ENCODE measurements around the gene DHX32. TPM values are rescaled to one million over a fixed set of nuclear protein-coding genes. Genes with fewer than 3 reads are reported as not detected.
"Not testable (repeated sequence)": the region's sequence is repeated elsewhere in the genome, so short reads cannot be mapped to it uniquely, and the experiment has no call there.

The DHX32 gene, protein sequence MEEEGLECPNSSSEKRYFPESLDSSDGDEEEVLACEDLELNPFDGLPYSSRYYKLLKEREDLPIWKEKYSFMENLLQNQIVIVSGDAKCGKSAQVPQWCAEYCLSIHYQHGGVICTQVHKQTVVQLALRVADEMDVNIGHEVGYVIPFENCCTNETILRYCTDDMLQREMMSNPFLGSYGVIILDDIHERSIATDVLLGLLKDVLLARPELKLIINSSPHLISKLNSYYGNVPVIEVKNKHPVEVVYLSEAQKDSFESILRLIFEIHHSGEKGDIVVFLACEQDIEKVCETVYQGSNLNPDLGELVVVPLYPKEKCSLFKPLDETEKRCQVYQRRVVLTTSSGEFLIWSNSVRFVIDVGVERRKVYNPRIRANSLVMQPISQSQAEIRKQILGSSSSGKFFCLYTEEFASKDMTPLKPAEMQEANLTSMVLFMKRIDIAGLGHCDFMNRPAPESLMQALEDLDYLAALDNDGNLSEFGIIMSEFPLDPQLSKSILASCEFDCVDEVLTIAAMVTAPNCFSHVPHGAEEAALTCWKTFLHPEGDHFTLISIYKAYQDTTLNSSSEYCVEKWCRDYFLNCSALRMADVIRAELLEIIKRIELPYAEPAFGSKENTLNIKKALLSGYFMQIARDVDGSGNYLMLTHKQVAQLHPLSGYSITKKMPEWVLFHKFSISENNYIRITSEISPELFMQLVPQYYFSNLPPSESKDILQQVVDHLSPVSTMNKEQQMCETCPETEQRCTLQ
- polyA plus RNA-seq (ENCODE audit: insufficient read length in 4 of 4), result 10 to 100 TPM; 22.8 to 26.1 (median 23.0) TPM

DNA sequence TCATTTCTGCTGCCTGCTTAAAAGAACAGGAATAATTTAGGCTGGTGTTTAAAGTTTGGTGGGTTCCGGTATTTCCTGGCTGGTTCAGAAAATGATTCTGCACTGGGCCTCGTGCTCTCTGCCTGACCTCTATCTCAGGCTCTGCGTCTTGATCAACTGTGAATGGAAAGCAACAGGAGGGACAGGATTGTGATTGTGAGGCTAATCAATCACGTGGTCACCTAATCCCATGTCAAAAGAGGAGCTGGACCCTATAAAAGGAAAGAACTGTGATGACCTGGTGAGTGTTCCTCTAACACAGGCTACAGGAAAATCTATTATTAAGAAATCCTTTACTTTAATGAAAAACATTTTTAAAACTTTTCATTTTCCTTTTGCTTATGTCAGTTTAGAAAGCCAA, at the start of gene DHX32:
DHX32 (minus strand) TSS at position 101 of the 400 bp plus-strand sequence. CDS start 468 bp downstream, outside the sequence.
- DNase-seq (ENCODE audit: low read depth in 4 of 4, low spot score in 2 of 4), result no peak

DNA sequence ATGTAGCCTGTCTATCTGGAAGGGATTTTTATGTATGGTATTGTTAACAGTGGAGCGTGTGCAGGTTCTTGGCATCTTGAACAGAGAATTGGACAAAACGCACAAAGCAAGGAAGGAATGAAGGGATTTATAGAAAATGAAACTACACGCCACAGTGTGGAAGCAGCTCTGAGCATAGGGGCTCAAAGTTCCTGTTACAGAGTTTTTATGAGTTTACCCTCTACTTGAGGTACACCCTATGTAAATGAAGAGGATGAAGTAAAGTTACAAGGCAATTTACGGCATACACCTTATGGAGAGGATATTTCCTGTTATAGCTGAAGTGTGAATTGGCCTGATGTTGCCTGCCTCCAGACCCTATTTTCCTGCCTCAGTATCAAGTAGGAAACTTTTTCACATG, 48.5 kb upstream of the DHX32 start:
- no peak for DNase-seq (ENCODE audit: low read depth in 4 of 4, low spot score in 2 of 4)

DNA sequence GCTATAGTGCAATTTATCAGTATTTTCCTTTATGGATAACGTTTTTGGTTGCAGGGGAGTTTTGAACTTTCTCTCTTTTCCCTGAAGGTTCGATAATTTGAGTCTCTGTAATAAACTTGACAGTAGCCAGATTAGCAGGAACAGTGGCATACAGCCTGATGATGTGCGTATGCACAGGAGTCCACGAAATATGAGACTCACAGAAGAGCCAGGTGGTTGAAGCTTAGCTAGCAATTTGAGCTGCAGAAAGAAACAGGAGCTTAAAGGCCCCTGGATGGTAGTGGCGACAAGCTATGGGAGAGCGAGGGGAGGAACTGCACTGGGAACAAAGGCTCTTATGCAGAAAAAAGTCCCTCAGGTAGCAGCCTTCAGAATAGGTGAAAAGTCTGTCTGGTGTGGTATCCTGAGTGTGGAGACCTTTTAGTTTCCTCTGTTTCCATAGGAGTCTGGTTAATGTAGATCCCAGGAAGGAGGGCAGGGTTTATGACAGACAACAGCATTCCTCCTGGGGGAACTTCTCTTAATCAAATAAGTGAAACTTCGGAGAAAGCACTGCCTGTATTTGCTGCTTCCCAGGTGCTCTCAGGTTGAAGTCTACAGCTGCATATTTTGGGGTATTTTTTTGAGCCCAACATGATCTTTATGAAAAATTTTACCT, 48.0 kb upstream of the DHX32 start:
- no peak for DNase-seq (ENCODE audit: low read depth in 4 of 4, low spot score in 2 of 4)

DNA sequence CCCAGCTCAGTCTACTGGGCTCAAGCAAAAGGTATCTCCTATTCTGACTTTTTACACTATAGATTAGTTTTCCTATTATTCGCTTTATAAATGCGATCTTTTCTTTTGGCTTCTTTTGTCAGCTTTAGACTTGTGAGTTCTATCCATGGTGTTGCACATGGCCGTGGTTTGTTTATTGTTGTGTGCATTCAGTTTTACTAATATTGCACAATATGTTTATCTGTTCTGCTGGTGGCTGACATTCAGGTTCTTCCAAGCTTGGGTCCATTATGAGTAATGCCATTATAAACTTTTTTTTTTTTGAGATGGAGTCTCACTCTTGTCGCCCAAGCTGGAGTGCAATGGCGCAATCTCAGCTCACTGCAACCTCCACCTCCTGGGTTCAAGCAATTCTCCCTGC, 46.2 kb upstream of the DHX32 start:
- not testable (repeated sequence) for DNase-seq (ENCODE audit: low read depth in 4 of 4, low spot score in 2 of 4)

DNA sequence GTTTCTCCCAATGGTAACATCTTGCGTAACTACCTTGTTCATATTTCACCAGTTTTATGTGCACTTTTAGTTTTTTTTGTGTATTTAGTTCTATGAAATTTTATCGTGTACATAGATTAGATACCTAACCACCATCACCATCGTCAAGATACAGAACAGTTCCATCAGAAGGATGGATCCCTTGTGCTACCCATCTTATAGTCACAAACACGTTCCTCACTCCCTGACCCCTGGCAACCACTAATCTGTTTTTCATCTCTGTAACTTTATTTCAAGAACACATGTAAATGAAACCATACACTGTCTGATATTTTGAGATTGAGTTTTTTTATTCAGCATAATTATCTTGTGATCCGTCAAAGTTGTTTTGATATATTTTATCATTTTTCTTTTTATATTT, 45.2 kb upstream of the DHX32 start:
- no peak for DNase-seq (ENCODE audit: low read depth in 4 of 4, low spot score in 2 of 4)

DNA sequence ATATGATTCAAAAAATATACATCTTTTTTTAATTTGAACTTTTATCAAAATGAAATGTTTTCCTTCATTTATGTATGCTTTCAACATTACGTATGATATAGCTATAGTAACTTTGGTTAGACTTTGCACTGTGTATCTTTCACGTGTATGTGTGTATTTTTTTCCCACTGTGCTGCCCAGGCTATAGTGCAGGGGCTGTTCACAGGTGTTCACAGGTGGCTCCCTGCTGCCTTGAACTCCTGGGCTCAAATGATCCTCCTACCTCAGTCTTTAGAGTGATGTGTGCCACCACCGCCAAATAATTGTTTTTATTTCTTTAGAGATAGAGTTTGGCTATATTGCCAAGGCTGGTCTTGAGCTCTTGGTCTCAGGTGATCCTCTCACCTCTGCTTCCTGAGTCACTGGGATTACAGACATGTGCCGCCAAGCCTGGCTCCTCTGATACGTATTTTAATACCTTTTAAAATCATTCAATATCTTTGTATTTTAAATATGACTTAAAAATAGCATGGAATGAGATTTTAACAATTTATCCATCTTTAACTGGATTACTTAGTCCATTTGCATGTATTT, 44.3 kb upstream of the DHX32 start:
- no peak for DNase-seq (ENCODE audit: low read depth in 4 of 4, low spot score in 2 of 4)

DNA sequence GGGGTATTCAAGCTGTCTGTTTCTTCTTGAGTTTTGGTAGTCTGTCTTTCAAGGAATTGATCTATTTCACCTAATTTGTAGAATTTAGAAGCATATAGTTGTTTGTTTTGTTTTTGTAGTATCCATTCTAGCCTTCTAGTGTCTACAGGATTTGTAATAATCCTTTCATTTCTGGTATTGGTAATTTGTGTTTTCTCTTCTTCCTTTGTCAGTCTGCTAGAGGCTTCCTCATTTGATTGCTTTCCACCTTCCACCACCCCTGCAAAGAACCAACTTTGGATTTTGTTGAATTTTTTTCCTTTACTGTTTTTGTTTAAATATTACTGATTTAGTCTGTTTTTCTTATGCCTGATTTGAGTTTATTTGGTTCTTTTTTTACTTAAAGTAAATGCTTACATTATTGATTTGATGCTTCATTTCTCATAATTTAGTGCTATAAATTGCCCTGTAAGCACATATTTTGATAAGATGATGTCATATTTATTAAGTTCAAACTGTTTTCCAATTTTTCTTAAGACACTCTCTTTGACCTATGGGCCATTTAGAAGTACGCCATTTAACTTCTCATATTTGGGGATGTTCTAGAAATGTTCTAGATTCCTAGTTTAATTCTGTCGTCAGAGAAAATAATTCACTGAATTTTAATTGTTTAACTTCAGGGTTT, 40.7 kb upstream of the DHX32 start:
- DNase-seq (ENCODE audit: low read depth in 4 of 4, low spot score in 2 of 4), result not testable (repeated sequence)

DNA sequence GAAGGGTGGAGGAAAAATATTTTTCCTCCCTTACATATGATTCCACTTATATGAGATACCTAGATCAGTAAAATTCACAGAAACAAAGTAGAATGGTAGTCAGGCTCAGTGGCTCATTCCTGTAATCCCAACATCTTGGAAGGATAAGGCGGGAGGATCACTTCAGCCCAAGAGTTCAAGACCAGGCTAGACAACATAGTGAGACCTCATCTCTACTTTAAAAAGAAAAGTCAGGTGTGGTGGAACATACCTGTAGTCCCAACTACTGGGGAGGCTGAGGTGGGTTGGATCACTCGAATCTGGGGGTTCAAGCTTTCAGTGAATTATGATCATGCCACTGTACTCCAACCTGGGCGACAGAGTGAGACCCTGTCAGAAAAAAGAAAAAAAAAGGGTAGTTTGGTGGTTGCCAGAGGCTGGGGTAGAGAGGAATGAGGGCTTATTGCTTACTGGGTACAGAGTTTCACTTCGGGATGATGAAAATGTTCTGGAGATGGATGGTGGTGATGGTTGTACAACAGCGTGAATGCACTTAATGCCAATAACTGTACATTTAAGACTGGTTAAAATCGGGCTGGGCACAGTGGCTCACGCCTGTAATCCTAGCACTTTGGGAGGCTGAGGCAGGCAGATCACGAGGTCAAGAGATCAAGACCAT, 36.7 kb upstream of the DHX32 start:
- not testable (repeated sequence) for DNase-seq (ENCODE audit: low read depth in 4 of 4, low spot score in 2 of 4)

DNA sequence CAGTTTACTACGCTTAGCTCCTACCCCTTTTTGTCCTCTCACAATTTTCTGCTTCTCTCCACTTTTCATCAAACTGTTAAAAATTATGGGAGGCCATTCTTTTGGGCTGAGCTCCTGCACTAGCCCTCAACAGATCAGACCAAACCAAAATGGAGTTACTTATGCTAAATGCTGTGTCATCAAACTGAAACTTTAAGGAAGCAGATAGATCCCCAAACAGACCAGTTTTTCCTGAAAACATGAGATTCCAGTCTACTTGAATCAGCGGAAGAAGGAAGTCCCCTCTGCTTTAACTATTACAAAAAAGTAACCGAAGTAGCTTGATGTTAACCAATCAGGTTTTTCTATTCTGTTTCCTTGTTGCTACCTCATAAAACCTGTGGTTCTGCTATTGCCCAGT, 35.9 kb upstream of the DHX32 start:
- DNase-seq (ENCODE audit: low read depth in 4 of 4, low spot score in 2 of 4), result no peak

DNA sequence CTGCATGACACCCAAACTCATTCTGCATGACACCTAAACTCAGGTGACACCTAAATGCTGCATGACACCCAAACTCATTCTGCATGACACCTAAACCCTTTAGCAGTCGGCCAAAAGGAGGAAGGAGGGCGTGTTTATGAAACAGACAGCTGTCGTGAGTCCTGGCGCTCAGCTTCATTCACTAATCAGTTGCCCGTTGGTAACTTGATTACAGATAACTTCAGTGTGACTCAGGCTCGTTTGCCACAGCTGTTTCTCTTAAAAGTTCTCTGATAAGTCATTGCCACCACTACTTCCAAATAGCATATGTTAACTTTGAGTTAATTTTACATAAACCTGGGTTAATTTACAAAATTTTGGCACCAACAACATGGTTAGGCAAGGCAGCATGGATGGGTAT, 32.2 kb upstream of the DHX32 start:
- not testable (repeated sequence) for DNase-seq (ENCODE audit: low read depth in 4 of 4, low spot score in 2 of 4)

DNA sequence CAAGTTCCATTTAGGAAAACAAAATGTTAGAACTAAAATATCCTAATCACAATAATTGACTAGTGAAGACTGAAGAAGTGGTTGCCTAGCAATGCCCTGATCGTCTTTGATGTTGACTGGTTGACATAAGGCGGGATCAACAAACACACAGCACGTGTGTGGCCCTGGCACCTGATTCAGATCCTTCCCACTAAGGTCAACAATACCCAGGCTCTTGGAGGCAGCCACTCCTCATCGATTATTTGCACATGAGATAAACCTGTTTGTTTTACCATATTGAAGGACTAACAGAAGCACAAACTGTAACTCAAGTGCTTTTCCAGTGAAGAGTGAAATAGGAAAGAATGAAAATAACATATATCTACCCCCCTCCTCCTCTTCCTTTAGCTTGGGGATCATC, 30.9 kb upstream of the DHX32 start:
- no peak for DNase-seq (ENCODE audit: low read depth in 4 of 4, low spot score in 2 of 4)

DNA sequence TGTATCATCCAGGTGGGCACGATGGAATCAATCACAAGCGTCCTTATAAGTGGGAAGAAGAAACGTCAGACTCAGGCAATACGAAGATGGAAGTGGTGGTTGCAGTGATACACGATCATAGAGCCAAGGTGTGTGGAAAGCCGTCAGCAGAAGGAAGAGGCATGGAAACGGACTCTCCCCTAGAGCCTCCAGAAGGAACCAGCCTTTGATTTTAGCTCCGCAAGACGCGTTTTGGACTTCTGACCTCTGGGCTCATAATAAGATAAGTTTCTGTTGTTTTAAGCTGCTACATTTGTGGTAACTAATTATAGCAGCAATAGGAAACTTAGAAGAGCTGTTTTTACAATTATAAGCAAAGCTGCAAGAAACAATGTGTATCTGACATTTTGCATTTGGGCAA, 30.1 kb upstream of the DHX32 start:
- DNase-seq (ENCODE audit: low read depth in 4 of 4, low spot score in 2 of 4), result no peak

DNA sequence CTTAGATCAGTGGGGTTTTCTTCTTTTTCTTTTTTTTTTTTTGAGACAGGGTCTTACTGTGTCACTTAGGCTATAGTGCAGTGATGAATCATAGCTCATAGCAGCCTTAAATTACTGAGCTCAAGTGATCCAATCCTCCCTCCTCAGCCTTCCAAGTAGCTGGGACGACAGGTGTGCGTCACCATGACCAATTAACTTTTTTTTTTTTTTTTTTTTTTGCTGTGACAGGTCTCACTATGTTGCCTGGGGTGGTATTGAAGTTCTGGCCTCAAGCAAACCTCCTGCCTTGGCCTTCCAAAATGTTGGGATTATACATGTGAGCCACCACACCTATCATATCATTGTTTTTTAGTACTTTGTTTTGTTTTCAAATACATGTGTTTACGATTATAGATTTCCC, 28.4 kb upstream of the DHX32 start:
- DNase-seq (ENCODE audit: low read depth in 4 of 4, low spot score in 2 of 4), result not testable (repeated sequence)

DNA sequence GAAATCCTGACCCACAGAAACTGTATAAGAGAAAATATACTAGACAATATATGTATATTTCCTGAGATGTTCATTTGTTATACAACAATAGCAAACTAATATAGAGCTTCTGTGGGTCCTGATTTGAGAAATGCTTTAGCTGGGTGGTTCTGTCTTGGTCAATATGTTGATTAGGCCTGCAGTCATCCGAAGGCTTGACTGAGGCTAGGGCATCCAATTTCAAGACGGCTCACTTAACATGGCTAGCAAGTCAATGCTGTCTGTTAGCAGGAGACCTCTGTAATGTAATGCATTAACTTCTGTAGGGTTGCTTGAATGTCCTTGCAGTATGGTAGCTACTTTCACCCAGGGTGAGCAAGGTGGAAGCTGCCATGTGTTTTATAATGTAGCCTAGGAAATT, 27.7 kb upstream of the DHX32 start:
- not testable (repeated sequence) for DNase-seq (ENCODE audit: low read depth in 4 of 4, low spot score in 2 of 4)

DNA sequence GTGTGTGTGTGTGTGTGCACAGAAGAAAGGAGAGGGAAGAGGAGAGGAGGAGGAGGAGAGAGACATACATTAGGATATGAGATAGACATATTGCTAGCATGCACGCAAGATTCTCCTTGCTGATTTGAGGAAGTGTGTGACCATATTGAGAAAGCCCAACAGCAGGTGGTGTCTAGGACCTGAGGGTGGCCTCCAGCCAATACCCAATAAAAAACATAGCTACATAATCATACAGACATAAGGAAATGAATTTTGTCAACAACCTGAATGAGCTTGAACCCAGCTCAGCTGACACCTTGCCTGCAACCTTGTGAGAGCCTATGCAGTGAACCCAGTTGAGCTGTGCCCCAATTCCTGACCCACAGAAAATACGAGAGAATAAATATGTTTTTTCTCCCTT, 26.5 kb upstream of the DHX32 start:
- not testable (repeated sequence) for DNase-seq (ENCODE audit: low read depth in 4 of 4, low spot score in 2 of 4)

DNA sequence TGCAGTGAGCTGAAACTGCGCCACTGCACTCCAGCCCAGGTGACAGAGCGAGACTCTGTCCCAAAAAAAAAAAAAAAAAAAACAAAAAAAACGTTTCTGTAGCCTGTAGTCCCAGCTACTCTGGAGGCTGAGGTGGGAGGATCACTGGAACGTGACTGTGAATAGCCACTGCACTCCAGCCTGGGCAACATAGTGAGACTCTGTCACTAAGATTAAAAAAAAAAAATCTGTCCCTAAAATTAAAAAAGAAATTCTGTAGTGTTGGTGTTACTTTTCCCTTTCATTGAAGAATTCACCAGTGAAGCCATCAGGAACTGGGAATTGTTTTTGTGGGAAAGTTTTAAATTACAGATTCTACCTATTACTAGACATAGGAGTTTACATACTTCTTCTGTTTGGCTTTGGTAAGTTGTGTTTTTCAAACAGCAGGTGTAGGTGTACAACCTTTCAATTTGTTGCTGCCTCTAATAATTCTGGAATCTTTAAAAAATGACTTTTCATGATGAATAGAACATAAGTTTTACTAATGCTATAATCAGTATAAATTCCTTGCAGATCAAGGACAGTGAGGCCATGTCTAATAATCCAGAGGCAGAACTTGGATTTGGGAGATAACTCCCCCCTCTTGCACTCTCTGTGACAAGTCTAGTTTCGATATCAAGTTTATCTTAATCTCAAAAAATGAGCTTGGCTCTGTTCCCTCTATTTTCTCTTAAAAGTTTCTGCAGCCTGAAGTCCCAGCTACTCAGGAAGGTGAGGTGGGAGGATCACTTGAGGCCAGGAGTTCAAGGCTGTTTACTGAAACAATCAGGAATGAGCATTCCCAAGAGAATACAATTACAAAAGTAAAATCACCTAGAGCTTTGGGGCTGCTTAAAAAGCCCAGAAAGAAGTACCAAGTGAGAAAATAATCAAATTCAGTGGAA, 24.2 kb upstream of the DHX32 start:
- not testable (repeated sequence) for DNase-seq (ENCODE audit: low read depth in 4 of 4, low spot score in 2 of 4)

DNA sequence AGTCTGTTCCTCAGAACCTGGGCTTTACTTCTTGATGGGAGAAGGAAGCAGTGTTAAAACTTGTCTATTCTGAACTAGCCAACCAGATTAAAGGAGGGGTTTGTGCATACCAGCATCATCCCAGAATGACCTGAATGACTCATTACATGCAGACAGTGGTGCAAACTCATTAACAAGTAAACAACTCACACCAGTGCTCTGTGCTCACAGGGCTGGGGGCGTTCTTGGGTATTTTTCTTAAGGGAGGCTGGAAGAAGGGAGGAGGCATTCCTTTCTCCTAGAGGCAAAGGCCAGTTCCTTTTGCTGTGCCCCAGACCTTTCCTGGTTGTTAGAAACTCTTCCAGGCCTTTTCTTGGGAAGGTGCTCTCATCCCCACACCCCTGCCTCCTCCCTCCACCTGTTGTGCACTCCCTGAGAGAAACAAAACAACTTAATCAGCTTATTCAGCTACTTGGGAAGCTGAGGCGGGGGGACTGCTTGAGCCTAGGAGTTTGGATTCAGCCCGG, 22.1 kb upstream of the DHX32 start:
- DNase-seq (ENCODE audit: low read depth in 4 of 4, low spot score in 2 of 4), result not testable (repeated sequence)

DNA sequence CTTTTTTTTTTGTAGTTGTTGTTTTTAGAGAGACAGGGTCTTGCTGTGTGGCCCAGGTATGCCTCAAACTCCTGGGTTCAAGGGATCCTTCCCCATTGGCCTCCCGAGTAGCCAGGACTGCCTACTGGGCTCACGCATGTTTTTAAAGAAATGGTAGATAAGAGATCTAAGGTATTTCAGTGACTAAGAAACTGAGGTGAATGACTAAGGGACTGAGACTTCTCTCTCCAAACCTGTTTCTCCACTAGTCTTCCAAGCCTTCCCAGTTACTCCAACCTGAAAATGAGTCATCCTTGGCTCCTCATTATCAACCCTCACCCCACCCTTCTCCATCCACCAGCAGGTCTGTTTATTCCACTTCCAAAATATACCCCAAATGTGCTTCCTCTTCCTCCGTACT, 19.9 kb upstream of the DHX32 start:
- not testable (repeated sequence) for DNase-seq (ENCODE audit: low read depth in 4 of 4, low spot score in 2 of 4)

DNA sequence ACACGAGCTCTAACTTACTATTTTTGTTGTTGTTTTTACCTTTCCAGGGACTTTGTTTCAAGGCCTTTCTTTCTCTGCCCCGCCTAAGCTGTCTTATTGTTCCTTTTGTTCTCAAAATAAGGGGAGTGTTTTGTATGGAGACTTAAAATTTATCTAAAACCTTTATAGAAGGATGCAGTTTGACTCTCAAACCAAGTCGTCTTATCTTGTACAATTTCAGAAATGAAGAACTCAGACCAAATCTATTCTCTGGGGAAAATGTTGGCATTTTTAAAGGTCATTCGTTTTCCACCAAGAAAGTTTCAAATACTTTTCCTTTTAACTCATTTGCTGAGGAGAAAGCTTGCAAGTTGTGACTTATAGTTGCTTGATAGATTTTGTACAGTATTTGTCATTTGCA, 16.2 kb upstream of the DHX32 start:
- DNase-seq (ENCODE audit: low read depth in 4 of 4, low spot score in 2 of 4), result not testable (repeated sequence)

Measured in left renal cortex interstitium (tissue), 4 donors.